Measurements from ENCODE around the gene AGAP9.

AGAP9 gene

DNA sequence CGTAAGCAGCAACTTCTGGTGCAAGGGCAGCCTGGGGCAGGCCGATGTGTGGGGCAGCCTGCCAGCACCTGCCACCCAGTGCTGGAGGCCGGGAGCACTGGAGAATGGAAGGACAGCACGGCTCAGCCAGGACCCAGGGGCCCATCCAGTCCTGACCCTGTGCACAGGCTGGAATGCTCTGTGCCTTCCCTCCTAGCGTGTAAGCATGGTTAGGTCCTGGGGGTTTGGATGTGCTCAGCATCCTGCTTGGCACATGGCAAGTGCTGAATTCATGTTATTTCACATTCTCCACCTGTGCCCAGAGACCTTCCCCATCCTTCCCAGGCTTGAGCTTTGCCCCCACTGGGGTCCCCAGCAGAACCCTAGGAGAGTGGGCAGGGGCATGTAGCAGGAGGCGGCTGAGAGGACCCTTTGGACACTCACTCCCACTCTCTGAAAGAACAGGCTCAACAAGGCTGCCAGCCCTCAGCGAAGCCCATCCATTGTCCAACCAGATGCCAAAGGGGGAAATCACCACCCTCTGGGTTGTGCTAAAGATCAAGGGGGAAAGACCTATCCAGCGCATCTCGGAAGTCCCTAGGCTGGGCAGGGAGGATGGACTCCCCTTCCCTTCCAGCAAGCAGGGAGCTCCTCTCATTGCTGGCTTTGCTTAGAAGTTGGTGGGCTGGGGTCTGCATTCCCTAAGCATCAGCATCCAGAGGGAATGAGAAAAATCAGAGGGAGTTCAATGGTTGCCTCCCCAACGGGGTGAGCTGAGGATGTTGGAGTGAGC, 69.2 kb downstream of the AGAP9 start:
- no peak overlapping the region for H3K4ac ChIP-seq (ENCODE audit: low read length)
- no peak overlapping the region for H2BK5ac ChIP-seq (ENCODE audit: low read length)
- no peak overlapping the region for H3K14ac ChIP-seq (ENCODE audit: low read length)
- no CpG with 5 or more reads among the region's 10 CpGs for WGBS, 2 donors (ENCODE audit: extremely low coverage in 2 of 2, insufficient read length in 2 of 2, insufficient replicate concordance in 1 of 2)
- H4K91ac ChIP-seq (ENCODE audit: low read depth, low read length, poor library complexity), result no peak overlapping the region
- H4K8ac ChIP-seq (ENCODE audit: low read depth, low read length), result no peak overlapping the region
- H3K4me3 ChIP-seq (ENCODE audit: low read length in 2 of 2), result no peak overlapping the region
- no peak overlapping the region for H2BK15ac ChIP-seq (ENCODE audit: low read length)
- no peak overlapping the region for H3K27ac ChIP-seq (replicated peaks; ENCODE audit: low read length)
- H3K36me3 ChIP-seq (replicated peaks in 1 of 2; ENCODE audit: control insufficient read depth in 2 of 2, insufficient read depth in 2 of 2, low read length in 2 of 2), result no peaks in the 10 kb centered on the region
- peak overlapping the region; percentile 20 for H3K23ac ChIP-seq (ENCODE audit: low read depth, low read length, poor library complexity)
- H2AFZ ChIP-seq (ENCODE audit: low read length), result no peak overlapping the region
- no peaks in the 10 kb centered on the region for H3K79me1 ChIP-seq (ENCODE audit: low read depth, low read length)
- H2AK5ac ChIP-seq (ENCODE audit: low read depth, low read length), result no peak overlapping the region
- H3K18ac ChIP-seq (ENCODE audit: low read length), result no peak overlapping the region
- H3K9ac ChIP-seq (ENCODE audit: low read depth, low read length, poor library complexity), result no peak overlapping the region
- peaks cover 0 to 40% (median 0%) of the 10 kb centered on the region in 3 experiments for H3K27me3 ChIP-seq (ENCODE audit: control insufficient read depth in 3 of 3, insufficient read depth in 3 of 3, low read depth in 1 of 3, low read length in 3 of 3)
- H3K9me3 ChIP-seq (replicated peaks in 1 of 2; ENCODE audit: control insufficient read depth in 2 of 2, insufficient read depth in 1 of 2, low read depth in 1 of 2, low read length in 2 of 2), result peaks cover 0 to 4% of the 10 kb centered on the region in 2 donors
- DNase-seq (ENCODE audit: low spot score), result no peak
- no peak overlapping the region for H3K4me2 ChIP-seq (ENCODE audit: insufficient read depth, low read length, poor library complexity, severe bottlenecking)
- H3K4me1 ChIP-seq (ENCODE audit: control insufficient read depth in 2 of 2, insufficient read depth in 1 of 2, low read depth in 1 of 2, low read length in 2 of 2), result peaks cover 0 to 6% of the 10 kb centered on the region in 2 donors
- H2BK120ac ChIP-seq (ENCODE audit: low read depth, low read length), result no peak overlapping the region
- no peak overlapping the region for H2BK12ac ChIP-seq (ENCODE audit: low read length)

DNA sequence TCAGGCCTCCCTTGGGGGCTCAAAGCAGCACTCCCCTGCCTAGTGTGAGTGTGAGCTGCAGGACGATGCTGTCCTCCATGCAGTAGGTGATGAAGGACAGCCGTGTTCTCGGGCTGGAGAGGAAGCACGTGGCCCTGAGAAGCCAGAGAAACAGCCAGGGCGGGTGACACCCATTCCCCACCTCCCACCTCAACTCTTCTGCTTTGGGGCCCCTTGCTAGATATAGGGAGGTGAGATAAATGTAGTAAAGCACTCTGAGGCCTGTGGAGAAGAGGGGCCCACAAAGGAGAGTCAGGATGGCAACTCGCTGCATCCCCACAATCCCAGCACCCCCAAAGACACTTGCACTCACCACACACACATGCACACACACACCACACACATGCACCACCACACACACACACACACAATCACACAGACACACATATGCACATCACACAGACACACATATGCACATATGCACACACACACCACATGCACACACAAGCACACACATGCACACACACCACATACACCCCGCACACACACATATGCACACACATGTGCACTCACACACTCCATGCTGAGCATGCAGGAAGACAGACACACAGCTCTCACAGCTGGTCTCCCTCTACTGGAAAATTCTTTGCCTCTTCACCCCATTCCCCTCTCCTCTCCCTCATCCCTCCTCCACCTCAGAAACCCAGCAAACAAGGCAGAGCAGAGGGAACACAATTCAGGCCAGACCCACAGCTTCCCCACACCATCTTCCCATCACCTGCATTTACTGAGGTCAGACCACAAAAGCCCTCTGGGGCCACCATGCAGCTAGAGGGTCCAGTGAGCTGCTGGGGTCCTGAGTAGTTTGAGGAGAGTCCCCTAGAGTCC, 70.1 kb downstream of the AGAP9 start:
- no CpG with 5 or more reads among the region's 7 CpGs for WGBS, 2 donors (ENCODE audit: extremely low coverage in 2 of 2, insufficient read length in 2 of 2, insufficient replicate concordance in 1 of 2)
- Histone ChIP-seq H3K4ac (ENCODE audit: low read length) (peak overlapping the region; percentile 91), H3K79me1 (ENCODE audit: low read depth, low read length) (no peaks in the 10 kb centered on the region), H2BK12ac (ENCODE audit: low read length) (peak overlapping the region; percentile 52), H4K8ac (ENCODE audit: low read depth, low read length) (peak overlapping the region; percentile 30), H3K36me3 (replicated peaks in 1 of 2; ENCODE audit: control insufficient read depth in 2 of 2, insufficient read depth in 2 of 2, low read length in 2 of 2) (no peaks in the 10 kb centered on the region), H4K91ac (ENCODE audit: low read depth, low read length, poor library complexity) (no peak overlapping the region), H3K14ac (ENCODE audit: low read length) (peak overlapping the region; percentile 43), H3K4me1 (ENCODE audit: control insufficient read depth in 2 of 2, insufficient read depth in 1 of 2, low read depth in 1 of 2, low read length in 2 of 2) (peaks cover 0 to 6% of the 10 kb centered on the region in 2 donors), H3K27me3 (ENCODE audit: control insufficient read depth in 3 of 3, insufficient read depth in 3 of 3, low read depth in 1 of 3, low read length in 3 of 3) (peaks cover 0 to 40% (median 2%) of the 10 kb centered on the region in 3 experiments), H2BK120ac (ENCODE audit: low read depth, low read length) (no peak overlapping the region), H3K4me3 (ENCODE audit: low read length in 2 of 2) (peak overlapping the region in 1 of 2 donors; percentile 57), H2AK5ac (ENCODE audit: low read depth, low read length) (peak overlapping the region; percentile 25), H3K23ac (ENCODE audit: low read depth, low read length, poor library complexity) (peak overlapping the region; percentile 49), H3K4me2 (ENCODE audit: insufficient read depth, low read length, poor library complexity, severe bottlenecking) (no peak overlapping the region), H2BK5ac (ENCODE audit: low read length) (no peak overlapping the region), H3K9ac (ENCODE audit: low read depth, low read length, poor library complexity) (peak overlapping the region; percentile 67), H2BK15ac (ENCODE audit: low read length) (no peak overlapping the region), H3K27ac (replicated peaks; ENCODE audit: low read length) (no peak overlapping the region), H3K18ac (ENCODE audit: low read length) (peak overlapping the region; percentile 61), H3K9me3 (replicated peaks in 1 of 2; ENCODE audit: control insufficient read depth in 2 of 2, insufficient read depth in 1 of 2, low read depth in 1 of 2, low read length in 2 of 2) (peaks cover 0 to 4% of the 10 kb centered on the region in 2 donors), H2AFZ (ENCODE audit: low read length) (no peak overlapping the region)
- no peak for DNase-seq (ENCODE audit: low spot score)

DNA sequence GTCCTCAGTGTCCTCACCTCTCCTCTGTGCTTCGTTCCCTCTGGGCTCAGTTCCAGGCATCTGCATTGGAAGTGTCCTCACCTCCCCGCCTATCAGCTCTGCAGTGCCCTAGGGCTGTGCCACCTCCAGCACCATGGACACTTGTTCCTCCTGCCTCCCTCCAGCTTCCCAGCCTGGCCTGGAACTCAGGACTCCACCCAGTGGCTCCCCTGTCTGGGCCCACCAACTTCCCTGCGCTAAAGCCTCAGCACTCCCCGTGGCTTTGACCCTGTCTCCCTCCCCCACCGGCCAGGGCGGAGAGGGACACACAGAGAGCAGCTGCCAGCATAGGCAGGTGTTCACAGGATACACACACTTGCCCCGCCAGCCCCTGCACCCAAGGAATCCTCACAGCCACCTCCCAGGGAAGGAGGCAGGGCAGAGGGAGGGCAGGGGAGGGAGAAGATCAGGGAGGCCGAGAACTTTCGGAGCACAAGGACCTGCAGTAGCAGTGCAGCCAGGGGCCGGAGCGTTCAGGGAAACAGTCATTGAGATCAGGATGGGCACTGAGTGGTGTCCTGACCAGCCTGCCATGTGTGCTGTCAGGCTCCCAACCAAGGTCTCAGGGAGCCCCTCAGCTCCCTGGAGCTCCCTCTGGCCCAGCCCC, 70.8 kb downstream of the AGAP9 start:
- Histone ChIP-seq H2BK15ac (ENCODE audit: low read length) (peak overlapping the region; percentile 25), H3K27ac (replicated peaks; ENCODE audit: low read length) (no peak overlapping the region), H3K4me1 (ENCODE audit: control insufficient read depth in 2 of 2, insufficient read depth in 1 of 2, low read depth in 1 of 2, low read length in 2 of 2) (peaks cover 0 to 6% of the 10 kb centered on the region in 2 donors), H2AK5ac (ENCODE audit: low read depth, low read length) (peak overlapping the region; percentile 63), H2BK5ac (ENCODE audit: low read length) (no peak overlapping the region), H3K18ac (ENCODE audit: low read length) (peak overlapping the region; percentile 74), H3K4ac (ENCODE audit: low read length) (no peak overlapping the region), H2BK12ac (ENCODE audit: low read length) (no peak overlapping the region), H3K23ac (ENCODE audit: low read depth, low read length, poor library complexity) (peak overlapping the region; percentile 47), H3K4me2 (ENCODE audit: insufficient read depth, low read length, poor library complexity, severe bottlenecking) (no peak overlapping the region), H4K8ac (ENCODE audit: low read depth, low read length) (no peak overlapping the region), H2BK120ac (ENCODE audit: low read depth, low read length) (no peak overlapping the region), H3K27me3 (ENCODE audit: control insufficient read depth in 3 of 3, insufficient read depth in 3 of 3, low read depth in 1 of 3, low read length in 3 of 3) (peaks cover 0 to 40% (median 3%) of the 10 kb centered on the region in 3 experiments), H4K91ac (ENCODE audit: low read depth, low read length, poor library complexity) (no peak overlapping the region), H3K14ac (ENCODE audit: low read length) (no peak overlapping the region), H3K79me1 (ENCODE audit: low read depth, low read length) (no peaks in the 10 kb centered on the region), H2AFZ (ENCODE audit: low read length) (no peak overlapping the region), H3K4me3 (ENCODE audit: low read length in 2 of 2) (peak overlapping the region in 1 of 2 donors; percentile 30), H3K9ac (ENCODE audit: low read depth, low read length, poor library complexity) (no peak overlapping the region), H3K36me3 (replicated peaks in 1 of 2; ENCODE audit: control insufficient read depth in 2 of 2, insufficient read depth in 2 of 2, low read length in 2 of 2) (no peaks in the 10 kb centered on the region), H3K9me3 (replicated peaks in 1 of 2; ENCODE audit: control insufficient read depth in 2 of 2, insufficient read depth in 1 of 2, low read depth in 1 of 2, low read length in 2 of 2) (peaks cover 0 to 6% of the 10 kb centered on the region in 2 donors)
- no peak for DNase-seq (ENCODE audit: low spot score)
- WGBS, 2 donors (ENCODE audit: extremely low coverage in 2 of 2, insufficient read length in 2 of 2, insufficient replicate concordance in 1 of 2), result no CpG with 5 or more reads among the region's 11 CpGs

Measured in neuronal stem cell (in vitro differentiated cells).